ENCODE measurements around the gene NUTM2E.
"Not testable (repeated sequence)": the region's sequence is repeated elsewhere in the genome, so short reads cannot be mapped to it uniquely, and the experiment has no call there.

NUTM2E gene

GRCh38 chr10:79866903-79867551 is 40.5 kb downstream of the NUTM2E start:
- not testable (repeated sequence) for DNase-seq (ENCODE audit: low read depth)

DNA sequence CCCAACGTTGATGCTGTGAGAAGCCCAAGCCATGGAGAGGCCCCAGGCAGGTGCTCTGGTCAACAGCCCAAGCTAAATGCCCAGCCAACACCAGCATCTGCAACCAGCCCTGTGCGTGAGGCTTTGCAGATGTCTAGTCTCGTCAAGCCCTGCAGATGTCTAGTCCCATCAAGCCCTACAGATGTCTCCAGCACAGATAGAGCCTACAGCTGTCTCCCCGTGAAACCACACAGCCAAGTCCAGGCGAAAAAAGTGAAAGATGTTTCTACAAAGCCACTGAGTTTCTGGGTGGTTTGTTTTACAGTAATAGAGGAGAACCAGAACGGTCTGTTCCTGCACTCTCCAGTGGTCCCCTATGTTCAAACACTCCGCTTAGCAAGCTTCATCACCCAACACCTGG is 41.5 kb downstream of the NUTM2E start:
- DNase-seq (ENCODE audit: low read depth) = not testable (repeated sequence)

DNA sequence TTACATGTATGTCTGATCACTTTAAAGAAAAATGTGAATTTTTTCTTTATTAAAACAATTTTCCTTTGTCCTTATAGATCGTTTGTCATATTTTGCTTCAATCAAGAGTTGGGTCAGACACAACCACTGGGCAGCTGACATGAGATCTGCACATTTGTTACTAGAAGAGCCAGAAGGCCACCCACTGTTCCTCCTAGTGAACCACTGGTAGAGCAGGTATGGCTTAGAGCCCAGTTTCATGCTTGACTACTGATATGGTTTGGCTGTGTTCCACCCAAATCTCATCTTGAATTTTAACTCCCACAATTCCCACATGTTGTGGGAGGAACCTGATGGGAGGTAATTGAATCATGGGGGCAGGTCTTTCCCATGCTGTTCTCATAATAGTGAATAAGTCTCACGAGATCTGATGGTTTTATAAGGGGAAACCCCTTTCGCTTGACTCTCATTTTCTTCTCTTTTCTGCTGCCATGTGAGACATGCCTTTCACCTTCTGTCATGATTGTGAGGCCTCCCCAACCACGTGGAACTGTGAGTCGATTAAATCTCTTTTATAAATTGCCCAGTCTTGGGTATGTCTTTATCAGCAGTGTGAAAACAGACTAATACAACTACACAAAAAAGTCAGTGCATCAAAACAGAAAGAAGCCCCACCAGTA is 43.0 kb downstream of the NUTM2E start:
- DNase-seq (ENCODE audit: low read depth) = not testable (repeated sequence)

DNA sequence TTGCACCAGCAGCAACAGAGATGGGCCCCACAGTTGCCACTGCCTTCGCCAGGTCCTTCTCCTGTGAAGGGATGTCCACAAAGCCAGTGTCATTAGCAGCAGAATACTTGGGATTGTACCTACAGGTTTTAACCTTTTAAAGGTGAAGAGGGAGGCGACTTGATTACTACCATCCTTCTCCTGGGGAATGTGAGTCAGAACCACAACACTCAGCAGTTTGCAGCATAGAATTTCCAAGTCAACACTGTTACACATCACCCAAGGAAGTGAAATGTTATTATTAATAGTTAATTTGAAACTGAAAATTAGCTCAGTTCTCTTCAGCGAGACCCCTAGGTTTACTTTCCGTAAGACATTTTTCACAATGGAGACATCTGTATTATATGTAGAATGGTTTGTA is 45.2 kb downstream of the NUTM2E start:
- not testable (repeated sequence) for DNase-seq (ENCODE audit: low read depth)

All from EH (cell line).